ENCODE data around the gene PHACTR3.

The PHACTR3 gene

DNA sequence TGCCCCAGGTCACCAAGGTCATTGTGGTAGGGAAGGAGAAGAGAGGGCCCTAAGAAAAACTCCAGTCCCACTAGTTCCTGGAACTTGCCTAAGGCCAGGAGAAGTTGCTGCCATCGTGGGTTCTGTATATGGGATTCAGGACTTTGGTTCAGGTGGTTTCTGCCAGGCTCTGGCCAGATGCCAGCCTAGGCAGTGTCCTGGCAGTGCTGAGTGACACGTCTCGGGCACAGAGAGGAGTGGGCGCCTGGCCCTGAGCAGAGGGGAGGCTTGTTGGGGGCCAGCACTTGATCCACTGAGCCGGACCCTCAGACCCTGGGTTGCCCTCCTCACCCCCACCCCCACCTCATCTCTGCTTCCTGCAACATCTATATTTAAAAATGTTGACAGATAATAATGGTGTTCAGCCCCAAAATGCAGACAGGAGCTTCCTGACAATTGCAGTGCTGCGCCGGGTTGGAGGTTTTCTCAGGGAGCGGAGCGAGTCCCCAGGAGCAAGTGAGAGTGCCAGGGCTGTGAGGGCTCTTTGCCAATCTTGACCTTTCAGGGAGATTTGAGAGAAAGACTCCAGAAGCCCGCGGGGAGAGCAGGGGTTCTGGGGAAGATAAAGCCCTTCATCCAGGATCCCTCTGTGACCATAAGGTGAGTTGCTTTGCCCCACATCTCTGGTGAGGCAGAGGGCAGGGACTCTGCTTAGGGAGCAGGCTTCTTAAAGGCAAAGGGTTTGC, 71.9 kb downstream of the PHACTR3 start:
- Histone ChIP-seq H3K27ac (ENCODE audit: low read depth, low read length) (no peak overlapping the region), H3K4ac (ENCODE audit: low read depth, low read length) (no peak overlapping the region), H2BK5ac (ENCODE audit: low read depth, low read length, poor library complexity) (no peak overlapping the region), H3K4me1 (ENCODE audit: control insufficient read depth in 1 of 2, insufficient read depth in 2 of 2, low read length in 2 of 2) (no peaks in the 10 kb centered on the region), H3K14ac (ENCODE audit: low read length) (no peak overlapping the region), H2BK120ac (ENCODE audit: insufficient read depth, low read length, poor library complexity) (no peak overlapping the region), H3K79me2 (ENCODE audit: control insufficient read depth, insufficient read depth, low read length, poor library complexity) (no peaks in the 10 kb centered on the region), H3K27me3 (ENCODE audit: insufficient read depth, low read length) (no peaks in the 10 kb centered on the region), H3K23ac (ENCODE audit: low read length) (no peak overlapping the region), H2BK12ac (ENCODE audit: low read length) (no peak overlapping the region), H3K9me3 (ENCODE audit: insufficient read depth, low read depth, low read length) (peaks cover 64% of the 10 kb centered on the region), H3K4me2 (ENCODE audit: low read length) (no peak overlapping the region), H4K91ac (ENCODE audit: low read depth, low read length) (no peak overlapping the region), H4K8ac (ENCODE audit: low read depth, low read length) (no peak overlapping the region), H4K12ac (ENCODE audit: low read depth, low read length) (no peak overlapping the region), H3K9ac (ENCODE audit: low read length) (no peak overlapping the region), H2AK5ac (ENCODE audit: low read length) (no peak overlapping the region), H3K4me3 (ENCODE audit: low read depth, low read length) (no peak overlapping the region), H3K18ac (ENCODE audit: low read length) (no peak overlapping the region), H3K36me3 (ENCODE audit: control insufficient read depth in 1 of 2, insufficient read depth in 2 of 2, low read length in 2 of 2) (no peaks in the 10 kb centered on the region), H2AFZ (ENCODE audit: insufficient read depth, low read length, poor library complexity) (no peak overlapping the region), H3K79me1 (ENCODE audit: low read length) (no peaks in the 10 kb centered on the region)
- no peak for DNase-seq
- no CpG with 5 or more reads among the region's 11 CpGs for WGBS (ENCODE audit: extremely low coverage, insufficient coverage, insufficient read length)

DNA sequence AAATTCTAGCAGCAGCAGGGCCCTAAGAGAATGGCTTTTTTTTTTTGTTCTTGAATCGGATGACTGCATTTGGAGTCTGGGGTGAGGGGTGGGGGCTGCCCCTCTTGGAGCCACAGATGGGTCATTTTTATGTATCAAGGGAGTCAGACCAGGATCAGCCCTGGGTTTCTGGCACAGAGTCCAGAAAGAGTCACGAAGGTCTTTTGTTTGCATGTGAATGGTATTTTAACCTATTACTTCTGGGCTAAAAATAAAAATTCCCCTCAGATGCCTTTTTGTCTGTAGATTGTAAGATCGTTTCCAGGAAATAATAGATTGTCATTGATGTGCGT, 72.5 kb downstream of the PHACTR3 start:
- no peak overlapping the region for H3K27ac ChIP-seq (ENCODE audit: low read depth, low read length)

DNA sequence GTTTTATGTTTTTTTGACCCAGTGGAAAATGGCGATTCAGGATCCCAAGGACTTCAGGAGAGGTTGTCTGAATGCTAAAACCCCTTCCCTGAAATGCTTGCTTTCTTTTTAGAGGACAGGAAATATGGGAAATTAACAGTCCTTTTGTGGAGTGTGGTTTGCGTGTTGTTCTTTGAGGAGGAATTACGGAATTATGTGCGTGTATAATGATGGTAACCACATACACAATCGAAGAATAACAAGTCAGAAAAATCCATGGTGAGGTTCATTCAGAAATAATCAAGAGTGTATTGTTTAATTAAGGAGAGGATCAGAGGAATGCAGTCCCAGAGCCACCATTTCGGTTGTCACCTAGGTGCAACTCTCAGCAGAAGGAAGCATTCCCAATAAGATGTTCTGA, 73.2 kb downstream of the PHACTR3 start:
- H3K14ac ChIP-seq (ENCODE audit: low read length), result no peak overlapping the region
- H3K4me3 ChIP-seq (ENCODE audit: low read depth, low read length), result no peak overlapping the region
- H3K27ac ChIP-seq (ENCODE audit: low read depth, low read length), result no peak overlapping the region
- H2AK5ac ChIP-seq (ENCODE audit: low read length), result no peak overlapping the region
- no peak overlapping the region for H4K8ac ChIP-seq (ENCODE audit: low read depth, low read length)
- no peak overlapping the region for H3K18ac ChIP-seq (ENCODE audit: low read length)
- no peak for DNase-seq
- H3K4ac ChIP-seq (ENCODE audit: low read depth, low read length), result no peak overlapping the region
- no peak overlapping the region for H3K23ac ChIP-seq (ENCODE audit: low read length)
- no peaks in the 10 kb centered on the region for H3K36me3 ChIP-seq (ENCODE audit: control insufficient read depth in 1 of 2, insufficient read depth in 2 of 2, low read length in 2 of 2)
- WGBS (ENCODE audit: extremely low coverage, insufficient coverage, insufficient read length), result 100% methylated on average over 3 of the region's 6 CpGs
- H3K9ac ChIP-seq (ENCODE audit: low read length), result no peak overlapping the region
- H2BK120ac ChIP-seq (ENCODE audit: insufficient read depth, low read length, poor library complexity), result no peak overlapping the region
- H3K4me1 ChIP-seq (ENCODE audit: control insufficient read depth in 1 of 2, insufficient read depth in 2 of 2, low read length in 2 of 2), result no peaks in the 10 kb centered on the region
- H3K27me3 ChIP-seq (ENCODE audit: insufficient read depth, low read length), result no peaks in the 10 kb centered on the region
- no peak overlapping the region for H2BK12ac ChIP-seq (ENCODE audit: low read length)
- H2BK5ac ChIP-seq (ENCODE audit: low read depth, low read length, poor library complexity), result no peak overlapping the region
- H4K91ac ChIP-seq (ENCODE audit: low read depth, low read length), result no peak overlapping the region
- no peaks in the 10 kb centered on the region for H3K79me2 ChIP-seq (ENCODE audit: control insufficient read depth, insufficient read depth, low read length, poor library complexity)
- H3K79me1 ChIP-seq (ENCODE audit: low read length), result no peaks in the 10 kb centered on the region
- H3K9me3 ChIP-seq (ENCODE audit: insufficient read depth, low read depth, low read length), result peaks cover 56% of the 10 kb centered on the region
- no peak overlapping the region for H2AFZ ChIP-seq (ENCODE audit: insufficient read depth, low read length, poor library complexity)
- H3K4me2 ChIP-seq (ENCODE audit: low read length), result no peak overlapping the region
- no peak overlapping the region for H4K12ac ChIP-seq (ENCODE audit: low read depth, low read length)

More for the DNA sequence above, 72.5 kb downstream of the PHACTR3 start:
- Histone ChIP-seq H4K91ac (ENCODE audit: low read depth, low read length) (no peak overlapping the region), H3K27me3 (ENCODE audit: insufficient read depth, low read length) (no peaks in the 10 kb centered on the region), H2BK12ac (ENCODE audit: low read length) (no peak overlapping the region), H3K79me1 (ENCODE audit: low read length) (no peaks in the 10 kb centered on the region), H3K79me2 (ENCODE audit: control insufficient read depth, insufficient read depth, low read length, poor library complexity) (no peaks in the 10 kb centered on the region), H3K4ac (ENCODE audit: low read depth, low read length) (no peak overlapping the region), H3K4me3 (ENCODE audit: low read depth, low read length) (no peak overlapping the region), H4K8ac (ENCODE audit: low read depth, low read length) (no peak overlapping the region), H3K36me3 (ENCODE audit: control insufficient read depth in 1 of 2, insufficient read depth in 2 of 2, low read length in 2 of 2) (no peaks in the 10 kb centered on the region), H4K12ac (ENCODE audit: low read depth, low read length) (no peak overlapping the region), H3K14ac (ENCODE audit: low read length) (no peak overlapping the region), H2BK5ac (ENCODE audit: low read depth, low read length, poor library complexity) (no peak overlapping the region), H3K9ac (ENCODE audit: low read length) (no peak overlapping the region), H2BK120ac (ENCODE audit: insufficient read depth, low read length, poor library complexity) (no peak overlapping the region), H3K9me3 (ENCODE audit: insufficient read depth, low read depth, low read length) (peaks cover 60% of the 10 kb centered on the region), H2AFZ (ENCODE audit: insufficient read depth, low read length, poor library complexity) (no peak overlapping the region), H3K23ac (ENCODE audit: low read length) (no peak overlapping the region), H3K18ac (ENCODE audit: low read length) (no peak overlapping the region), H3K4me1 (ENCODE audit: control insufficient read depth in 1 of 2, insufficient read depth in 2 of 2, low read length in 2 of 2) (no peaks in the 10 kb centered on the region), H2AK5ac (ENCODE audit: low read length) (no peak overlapping the region), H3K4me2 (ENCODE audit: low read length) (no peak overlapping the region)
- no peak for DNase-seq
- no CpG with 5 or more reads among the region's 4 CpGs for WGBS (ENCODE audit: extremely low coverage, insufficient coverage, insufficient read length)

DNA sequence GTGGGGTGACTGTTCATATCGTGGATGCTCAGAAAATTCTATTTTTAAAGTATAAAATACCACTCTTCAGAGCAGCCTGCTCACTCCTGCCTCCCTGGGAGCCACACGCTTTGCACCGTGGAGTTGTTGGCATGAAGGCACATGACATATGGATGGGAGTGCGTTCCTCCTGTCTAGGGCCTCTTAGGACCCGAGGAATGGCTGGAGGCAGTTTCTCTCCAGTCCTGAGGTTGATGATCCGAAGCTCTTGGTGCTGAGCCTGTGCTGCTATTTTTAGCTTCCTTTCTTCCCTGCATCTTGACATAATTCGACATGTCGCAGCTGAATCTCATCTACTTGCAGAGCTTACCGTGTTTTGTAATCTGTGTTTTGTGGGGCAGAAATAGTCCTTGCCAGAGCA, 73.9 kb downstream of the PHACTR3 start:
- H3K4me1 ChIP-seq (ENCODE audit: control insufficient read depth in 1 of 2, insufficient read depth in 2 of 2, low read length in 2 of 2), result no peaks in the 10 kb centered on the region
- H3K9ac ChIP-seq (ENCODE audit: low read length), result no peak overlapping the region
- no peak overlapping the region for H3K4ac ChIP-seq (ENCODE audit: low read depth, low read length)
- H4K8ac ChIP-seq (ENCODE audit: low read depth, low read length), result no peak overlapping the region
- H3K27ac ChIP-seq (ENCODE audit: low read depth, low read length), result no peak overlapping the region
- H2BK5ac ChIP-seq (ENCODE audit: low read depth, low read length, poor library complexity), result no peak overlapping the region
- no peak overlapping the region for H3K4me2 ChIP-seq (ENCODE audit: low read length)
- H3K18ac ChIP-seq (ENCODE audit: low read length), result no peak overlapping the region
- H3K14ac ChIP-seq (ENCODE audit: low read length), result no peak overlapping the region
- peaks cover 57% of the 10 kb centered on the region for H3K9me3 ChIP-seq (ENCODE audit: insufficient read depth, low read depth, low read length)
- no peaks in the 10 kb centered on the region for H3K27me3 ChIP-seq (ENCODE audit: insufficient read depth, low read length)
- no peak overlapping the region for H4K91ac ChIP-seq (ENCODE audit: low read depth, low read length)
- H3K79me1 ChIP-seq (ENCODE audit: low read length), result no peaks in the 10 kb centered on the region
- no peak overlapping the region for H3K4me3 ChIP-seq (ENCODE audit: low read depth, low read length)
- no peak overlapping the region for H3K23ac ChIP-seq (ENCODE audit: low read length)
- no peak overlapping the region for H4K12ac ChIP-seq (ENCODE audit: low read depth, low read length)
- H2BK12ac ChIP-seq (ENCODE audit: low read length), result no peak overlapping the region
- no CpG with 5 or more reads among the region's 9 CpGs for WGBS (ENCODE audit: extremely low coverage, insufficient coverage, insufficient read length)
- no peak overlapping the region for H2BK120ac ChIP-seq (ENCODE audit: insufficient read depth, low read length, poor library complexity)
- no peaks in the 10 kb centered on the region for H3K36me3 ChIP-seq (ENCODE audit: control insufficient read depth in 1 of 2, insufficient read depth in 2 of 2, low read length in 2 of 2)
- H2AK5ac ChIP-seq (ENCODE audit: low read length), result no peak overlapping the region
- DNase-seq, result no peak
- no peak overlapping the region for H2AFZ ChIP-seq (ENCODE audit: insufficient read depth, low read length, poor library complexity)
- H3K79me2 ChIP-seq (ENCODE audit: control insufficient read depth, insufficient read depth, low read length, poor library complexity), result no peaks in the 10 kb centered on the region
